Neuron (in vitro differentiated cells): ENCODE measurements around the gene HOXA2.
A peak's percentile ranks its signal among the peaks of the same experiment; 100 is the strongest.

Experiments
- H2AFZ ChIP-seq: one replicate; pipeline ENCODE4 v1.6.1; 2013; ENCODE audit warnings: low read depth, mild to moderate bottlenecking, inconsistent platforms, low read length, moderate library complexity
- H3K27me3 ChIP-seq: one replicate; pipeline ENCODE4 v1.6.1; 2013; ENCODE audit warnings: low read length; ENCODE audit not compliant: insufficient read depth
- H3K36me3 ChIP-seq: one replicate; pipeline ENCODE4 v1.6.1; 2013; ENCODE audit warnings: low read length; ENCODE audit not compliant: insufficient read depth
- H3K4me1 ChIP-seq: one replicate; pipeline ENCODE4 v1.6.1; 2013; ENCODE audit warnings: low read length; ENCODE audit not compliant: insufficient read depth
- H3K4me3 ChIP-seq: 2 replicates; pipeline ENCODE4 v1.5.1; 2013; ENCODE audit warnings: mild to moderate bottlenecking, low read length, moderate library complexity
- H3K9me3 ChIP-seq: one replicate; pipeline ENCODE4 v1.6.1; 2013; ENCODE audit warnings: low read length

The HOXA2 gene

DNA sequence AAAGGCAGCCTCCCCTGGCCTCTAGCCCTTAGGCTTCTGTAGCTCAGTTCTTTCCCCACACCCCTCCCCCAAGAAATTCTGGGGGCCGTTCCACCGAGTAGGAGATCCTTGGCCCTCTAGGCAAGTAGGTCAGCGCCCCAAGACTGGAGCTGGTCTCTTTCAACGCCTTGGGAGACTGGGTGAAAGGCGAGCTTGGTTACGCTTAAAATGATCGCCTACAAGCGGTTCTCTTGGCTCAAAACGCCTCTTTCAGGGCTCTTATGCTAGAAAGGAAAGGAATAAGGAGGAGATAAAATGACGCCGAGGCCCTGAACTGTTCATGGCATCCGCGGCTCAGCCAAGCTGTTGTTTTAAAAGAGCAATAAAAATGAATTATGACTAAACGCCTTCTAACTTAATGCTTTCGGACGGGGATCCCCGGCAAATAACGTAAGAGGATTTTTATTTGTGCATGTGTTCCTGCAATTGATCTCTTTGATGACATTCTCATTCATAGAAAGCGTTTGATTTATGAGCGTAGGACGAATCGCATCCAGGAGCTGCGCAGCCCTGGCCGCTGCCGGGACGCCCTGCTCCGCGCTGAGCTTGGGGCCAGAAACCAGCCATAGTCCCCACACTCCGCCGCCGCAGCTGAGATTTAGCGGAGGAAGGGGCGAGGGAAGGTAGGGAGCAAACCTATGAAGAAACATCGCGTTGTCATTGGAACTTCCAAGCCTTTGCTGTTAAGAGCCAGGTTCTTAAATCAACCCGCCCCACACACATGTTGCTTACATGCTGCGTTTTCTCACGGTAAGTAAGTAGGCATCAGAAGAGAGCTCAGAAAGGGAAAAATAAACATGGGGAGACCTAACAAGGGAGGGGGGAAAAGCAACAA is 3.7 kb downstream of the HOXA2 start:
- H2AFZ ChIP-seq: no peak overlapping the region
- H3K27me3 ChIP-seq: peaks cover 98% of the 10 kb centered on the region
- H3K4me1 ChIP-seq: peaks cover 4% of the 10 kb centered on the region
- peaks cover 2% of the 10 kb centered on the region for H3K9me3 ChIP-seq
- H3K36me3 ChIP-seq: no peaks in the 10 kb centered on the region
- H3K4me3 ChIP-seq: no peak overlapping the region

- Histone ChIP-seq H3K4me3 (no peak overlapping the region), H3K36me3 (no peaks in the 10 kb centered on the region), H2AFZ (no peak overlapping the region), H3K27me3 (peaks cover 97% of the 10 kb centered on the region), H3K9me3 (peaks cover 2% of the 10 kb centered on the region), H3K4me1 (peaks cover 4% of the 10 kb centered on the region)
Observed at GRCh38 chr7:27097686-27098577, 4.6 kb downstream of the HOXA2 start.

DNA sequence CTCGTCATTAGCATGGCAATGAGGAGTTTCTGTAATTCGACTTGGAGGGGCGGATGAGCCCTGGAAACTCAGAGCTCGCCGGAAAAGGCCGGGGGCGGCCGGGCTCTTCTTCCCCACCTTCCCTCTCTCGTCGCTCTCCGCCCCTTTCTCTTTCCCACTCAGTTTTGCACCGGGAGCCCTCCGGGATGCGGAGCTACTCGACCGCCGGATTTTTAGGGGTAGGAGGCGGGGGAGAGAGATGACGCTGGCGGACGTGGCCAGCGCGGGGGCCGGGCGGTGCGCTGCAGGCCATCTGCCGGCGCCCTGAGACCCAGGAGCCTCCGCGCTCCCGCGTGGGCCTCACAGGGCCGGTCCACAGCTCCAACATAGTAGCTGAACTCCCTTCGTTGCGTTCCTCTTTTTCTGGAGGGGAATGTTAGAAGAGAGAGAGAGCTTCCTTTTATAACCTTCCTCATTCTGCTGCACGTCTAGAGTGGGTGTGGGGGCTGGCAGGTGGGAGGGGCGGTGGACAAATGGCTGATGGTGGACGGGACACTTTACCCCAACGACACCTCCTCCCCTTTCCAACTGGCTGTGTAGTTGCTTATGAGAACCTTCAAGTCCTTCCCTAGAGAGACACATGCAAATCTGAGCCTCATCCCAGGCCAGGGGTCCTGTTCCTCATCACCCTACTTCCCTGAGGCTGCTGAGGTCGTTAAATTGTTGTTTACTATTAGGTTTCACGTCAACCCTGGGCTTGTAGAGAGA is 5.5 kb downstream of the HOXA2 start:
- peak overlapping the region; percentile 80 for H2AFZ ChIP-seq
- H3K4me1 ChIP-seq: peaks cover 4% of the 10 kb centered on the region
- H3K4me3 ChIP-seq: peak overlapping the region; percentile 34
- H3K9me3 ChIP-seq: peaks cover 2% of the 10 kb centered on the region
- H3K27me3 ChIP-seq: peaks cover 93% of the 10 kb centered on the region
- no peaks in the 10 kb centered on the region for H3K36me3 ChIP-seq

GRCh38 chr7:27095897-27096767 is 6.4 kb downstream of the HOXA2 start, which contains the start of gene HOXA1:
Gene HOXA1 (minus strand): TSS chr7:27096000. CDS start chr7:27095912, 88 bp downstream.
- Histone ChIP-seq H3K9me3 (peaks cover 2% of the 10 kb centered on the region), H2AFZ (peak within 1 kb of the TSS; percentile 80), H3K4me3 (peak within 1 kb of the TSS; percentile 34), H3K36me3 (no peaks in the 10 kb centered on the region), H3K27me3 (peaks cover 93% of the 10 kb centered on the region), H3K4me1 (peaks cover 4% of the 10 kb centered on the region)

- Histone ChIP-seq H2AFZ (no peak overlapping the region), H3K27me3 (peaks cover 90% of the 10 kb centered on the region), H3K36me3 (no peaks in the 10 kb centered on the region), H3K9me3 (peaks cover 2% of the 10 kb centered on the region), H3K4me1 (peaks cover 4% of the 10 kb centered on the region), H3K4me3 (no peak overlapping the region)
Observed at GRCh38 chr7:27095050-27095896, 7.2 kb downstream of the HOXA2 start.

GRCh38 chr7:27094304-27095049 is 8.0 kb downstream of the HOXA2 start:
- H3K4me3 ChIP-seq: no peak overlapping the region
- H3K4me1 ChIP-seq: peaks cover 4% of the 10 kb centered on the region
- no peak overlapping the region for H2AFZ ChIP-seq
- H3K36me3 ChIP-seq: no peaks in the 10 kb centered on the region
- H3K27me3 ChIP-seq: peaks cover 89% of the 10 kb centered on the region
- H3K9me3 ChIP-seq: peaks cover 2% of the 10 kb centered on the region

DNA sequence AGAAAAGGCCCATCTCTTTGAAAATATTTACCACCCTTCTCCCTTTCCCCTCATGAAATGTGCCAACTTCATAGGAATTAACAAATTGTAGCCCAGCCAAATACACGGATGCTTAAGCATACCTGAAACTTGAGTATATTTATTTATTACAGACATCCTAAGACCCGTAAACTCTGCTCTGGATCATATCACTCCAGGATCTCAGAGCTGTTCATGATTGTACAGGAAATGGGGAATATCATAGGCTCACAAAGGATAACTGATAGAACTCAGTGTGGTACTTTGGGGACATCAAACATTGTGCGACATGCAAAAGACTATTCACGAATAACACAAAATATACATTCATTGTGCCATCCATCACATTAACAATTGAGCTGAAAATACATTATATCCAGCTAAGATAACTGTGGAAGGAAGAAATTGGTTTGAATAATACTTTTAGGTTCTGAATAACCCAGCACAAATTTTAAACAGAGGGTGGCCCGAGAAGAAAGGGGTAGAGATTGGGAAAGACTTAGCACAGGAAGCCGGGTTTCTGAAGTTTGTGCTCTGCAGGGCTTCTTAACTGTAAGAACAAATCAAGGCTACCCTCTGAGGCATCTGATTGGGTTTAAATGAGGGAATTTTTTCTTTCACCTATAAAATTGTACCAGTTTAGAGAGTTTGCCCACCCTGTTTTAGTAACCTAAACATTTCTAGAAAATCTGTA is 9.1 kb downstream of the HOXA2 start:
- H3K4me1 ChIP-seq: peaks cover 4% of the 10 kb centered on the region
- peaks cover 78% of the 10 kb centered on the region for H3K27me3 ChIP-seq
- peaks cover 2% of the 10 kb centered on the region for H3K9me3 ChIP-seq
- H3K36me3 ChIP-seq: no peaks in the 10 kb centered on the region
- H3K4me3 ChIP-seq: no peak overlapping the region
- H2AFZ ChIP-seq: no peak overlapping the region

DNA sequence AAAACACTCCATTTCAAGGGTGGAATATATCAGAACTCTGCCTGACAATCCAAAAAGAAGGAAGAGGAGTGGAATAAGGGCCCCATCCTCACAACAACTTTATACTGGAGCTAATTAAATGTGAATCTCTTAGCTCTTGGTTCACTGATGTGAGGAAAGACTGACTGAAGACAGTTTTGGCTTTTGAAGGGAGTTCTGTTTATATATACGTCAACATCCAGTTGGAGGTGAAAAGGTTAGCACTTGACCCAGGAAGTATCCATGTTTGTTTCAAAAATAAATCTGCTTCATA is 9.7 kb downstream of the HOXA2 start:
- Histone ChIP-seq H3K36me3 (no peaks in the 10 kb centered on the region), H3K9me3 (peaks cover 2% of the 10 kb centered on the region), H3K4me1 (peaks cover 4% of the 10 kb centered on the region), H3K27me3 (peaks cover 72% of the 10 kb centered on the region), H2AFZ (no peak overlapping the region), H3K4me3 (no peak overlapping the region)

DNA sequence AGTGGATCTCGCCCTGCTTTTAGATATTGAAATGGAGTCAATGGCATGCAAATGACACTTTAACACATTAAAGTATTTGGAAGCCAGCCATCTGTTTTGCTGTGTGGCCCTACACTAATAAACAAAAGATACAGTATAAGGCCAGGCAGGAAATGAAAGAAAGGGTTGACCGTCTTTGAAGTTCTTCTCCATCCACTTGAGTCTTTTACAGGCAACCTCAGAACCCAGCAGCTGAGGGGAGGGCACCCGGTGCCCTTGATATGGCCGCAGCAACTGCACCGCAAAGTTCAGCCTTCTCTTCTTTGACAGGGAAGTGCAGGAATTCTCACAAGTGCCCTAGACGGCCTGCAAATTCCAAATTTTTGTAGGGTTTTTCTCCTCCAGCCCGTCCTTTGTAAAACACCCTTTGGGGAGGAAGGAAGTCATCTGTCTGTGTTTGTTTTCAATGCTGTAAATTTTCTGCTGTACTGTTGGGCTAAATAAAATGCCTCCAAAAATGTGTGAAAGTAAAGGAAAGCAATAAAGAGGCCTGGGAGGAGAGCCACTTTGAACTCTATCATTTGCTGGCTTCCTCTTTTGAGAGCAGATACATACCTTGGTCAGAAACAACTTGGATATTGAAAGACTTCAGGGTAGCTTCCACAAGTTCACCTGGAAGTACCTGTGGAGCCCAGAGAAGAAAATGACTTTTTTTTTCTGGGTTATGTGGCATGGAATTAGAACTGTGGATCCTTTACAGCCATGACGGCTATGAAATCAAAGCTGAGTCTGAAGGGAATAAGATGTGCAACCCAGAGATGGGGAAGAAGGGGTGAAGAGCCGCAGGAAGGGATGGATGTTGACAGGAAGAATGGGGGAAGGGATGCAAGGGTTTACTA is 10.3 kb downstream of the HOXA2 start:
- Histone ChIP-seq H3K36me3 (no peaks in the 10 kb centered on the region), H3K9me3 (peaks cover 2% of the 10 kb centered on the region), H2AFZ (no peak overlapping the region), H3K4me1 (peaks cover 4% of the 10 kb centered on the region), H3K27me3 (peaks cover 66% of the 10 kb centered on the region), H3K4me3 (no peak overlapping the region)

GRCh38 chr7:27091105-27091504 is 11.4 kb downstream of the HOXA2 start:
- no peak overlapping the region for H2AFZ ChIP-seq
- no peaks in the 10 kb centered on the region for H3K4me1 ChIP-seq
- peaks cover 56% of the 10 kb centered on the region for H3K27me3 ChIP-seq
- H3K36me3 ChIP-seq: no peaks in the 10 kb centered on the region
- H3K4me3 ChIP-seq: no peak overlapping the region
- H3K9me3 ChIP-seq: peaks cover 2% of the 10 kb centered on the region
